Measurements from ENCODE around the gene ZBTB12.
"Not testable (repeated sequence)": the region's sequence is repeated elsewhere in the genome, so short reads cannot be mapped to it uniquely, and the experiment has no call there.

Gene ZBTB12

DNA sequence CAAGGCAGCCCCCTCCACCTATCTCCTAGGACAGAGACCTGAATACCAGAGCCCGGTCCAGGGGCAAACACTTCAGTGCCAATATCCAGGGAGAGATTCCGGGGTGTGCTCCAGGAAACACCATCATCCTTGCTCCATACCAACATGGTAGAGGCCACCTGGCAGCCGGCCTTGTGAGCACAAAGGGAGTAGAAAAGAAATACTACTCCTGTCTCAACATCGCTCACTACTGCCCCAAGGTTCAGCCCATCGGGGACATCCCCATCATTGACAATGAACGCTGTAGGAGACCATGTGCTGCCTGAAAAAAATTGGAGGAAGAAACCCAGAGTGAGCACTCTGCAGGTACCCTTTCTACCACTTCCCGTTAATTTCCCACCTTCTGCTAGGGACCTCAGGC is 40.7 kb downstream of the ZBTB12 start:
- TF ChIP-seq, protein P1, sequence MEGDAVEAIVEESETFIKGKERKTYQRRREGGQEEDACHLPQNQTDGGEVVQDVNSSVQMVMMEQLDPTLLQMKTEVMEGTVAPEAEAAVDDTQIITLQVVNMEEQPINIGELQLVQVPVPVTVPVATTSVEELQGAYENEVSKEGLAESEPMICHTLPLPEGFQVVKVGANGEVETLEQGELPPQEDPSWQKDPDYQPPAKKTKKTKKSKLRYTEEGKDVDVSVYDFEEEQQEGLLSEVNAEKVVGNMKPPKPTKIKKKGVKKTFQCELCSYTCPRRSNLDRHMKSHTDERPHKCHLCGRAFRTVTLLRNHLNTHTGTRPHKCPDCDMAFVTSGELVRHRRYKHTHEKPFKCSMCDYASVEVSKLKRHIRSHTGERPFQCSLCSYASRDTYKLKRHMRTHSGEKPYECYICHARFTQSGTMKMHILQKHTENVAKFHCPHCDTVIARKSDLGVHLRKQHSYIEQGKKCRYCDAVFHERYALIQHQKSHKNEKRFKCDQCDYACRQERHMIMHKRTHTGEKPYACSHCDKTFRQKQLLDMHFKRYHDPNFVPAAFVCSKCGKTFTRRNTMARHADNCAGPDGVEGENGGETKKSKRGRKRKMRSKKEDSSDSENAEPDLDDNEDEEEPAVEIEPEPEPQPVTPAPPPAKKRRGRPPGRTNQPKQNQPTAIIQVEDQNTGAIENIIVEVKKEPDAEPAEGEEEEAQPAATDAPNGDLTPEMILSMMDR (IDR thresholded peaks at IDR 0.05; ENCODE audit: low read depth, low read length) = no peak
- no peak for DNase-seq (ENCODE audit: low read depth in 2 of 2)
- H3K4me3 ChIP-seq (replicated peaks in 1 of 2; ENCODE audit: low read depth in 2 of 2, low read length in 2 of 2) = no peak overlapping the region

DNA sequence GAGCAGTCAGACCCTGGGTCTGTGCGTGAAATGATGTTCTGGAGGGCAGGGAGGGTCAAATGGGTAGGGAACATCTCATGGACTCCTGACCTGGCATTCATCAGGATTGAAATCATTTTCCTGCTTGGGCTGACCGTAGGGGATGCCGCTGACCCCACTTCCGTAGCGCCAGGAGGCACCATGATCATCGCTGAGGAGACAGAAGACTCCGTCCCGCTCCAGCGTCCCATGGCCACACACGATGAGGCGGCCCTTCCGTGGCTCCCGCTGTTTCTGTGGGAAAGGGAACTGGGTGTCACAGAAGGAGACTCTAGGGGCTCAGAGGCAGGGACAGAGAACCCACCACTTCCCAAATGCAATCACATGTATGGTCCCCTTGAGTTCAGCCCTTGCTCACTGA is 41.5 kb downstream of the ZBTB12 start:
- TF ChIP-seq, protein P1 (IDR thresholded peaks at IDR 0.05; ENCODE audit: low read depth, low read length) = no peak
- no peak for DNase-seq (ENCODE audit: low read depth in 2 of 2)
- H3K4me3 ChIP-seq (replicated peaks in 1 of 2; ENCODE audit: low read depth in 2 of 2, low read length in 2 of 2) = no peak overlapping the region

DNA sequence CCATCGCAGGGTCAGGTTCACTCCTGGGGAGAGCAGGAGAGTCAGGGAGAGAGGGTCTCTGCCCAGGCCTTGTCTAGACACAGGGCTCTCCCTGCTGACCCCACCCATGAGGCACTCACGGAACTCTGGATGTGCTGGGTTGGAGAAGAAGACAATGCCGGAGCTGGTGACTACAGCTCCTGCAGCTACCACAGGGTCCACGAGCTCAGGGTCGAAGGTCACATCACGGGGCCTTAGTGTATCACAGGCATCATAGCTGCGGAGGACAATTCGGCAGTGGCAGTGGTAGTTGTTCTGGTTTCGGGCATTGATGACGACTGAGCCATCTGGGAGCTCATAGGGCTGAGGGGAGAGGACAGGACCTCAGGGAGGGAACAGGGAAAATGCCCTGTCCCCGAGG is 42.0 kb downstream of the ZBTB12 start:
- TF ChIP-seq, protein P1 (IDR thresholded peaks at IDR 0.05; ENCODE audit: low read depth, low read length) = no peak
- no peak for DNase-seq (ENCODE audit: low read depth in 2 of 2)
- no peak overlapping the region for H3K4me3 ChIP-seq (replicated peaks in 1 of 2; ENCODE audit: low read depth in 2 of 2, low read length in 2 of 2)

DNA sequence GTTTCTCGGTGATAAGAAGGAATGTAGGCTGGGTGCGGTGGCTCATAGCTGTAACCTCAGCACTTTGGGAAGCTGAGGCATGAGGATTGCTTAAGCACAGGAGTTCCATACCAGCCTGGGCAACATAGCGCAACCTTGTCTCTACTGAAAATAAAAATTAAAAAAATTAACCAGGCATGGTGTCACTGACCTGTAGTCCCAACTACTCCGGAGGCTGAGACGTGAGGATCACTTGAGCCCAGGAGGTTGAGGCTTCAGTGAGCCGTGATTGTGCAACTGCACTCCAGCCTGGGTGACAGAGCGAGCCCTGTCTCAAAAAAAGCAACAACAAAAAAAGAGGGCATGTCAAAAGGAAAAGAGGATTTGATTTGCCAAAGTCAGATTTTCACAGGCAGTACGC is 43.2 kb downstream of the ZBTB12 start:
- TF ChIP-seq, protein P1 (IDR thresholded peaks at IDR 0.05; ENCODE audit: low read depth, low read length) = no peak
- H3K4me3 ChIP-seq (replicated peaks in 1 of 2; ENCODE audit: low read depth in 2 of 2, low read length in 2 of 2) = no peak overlapping the region
- DNase-seq (ENCODE audit: low read depth in 2 of 2) = no peak

DNA sequence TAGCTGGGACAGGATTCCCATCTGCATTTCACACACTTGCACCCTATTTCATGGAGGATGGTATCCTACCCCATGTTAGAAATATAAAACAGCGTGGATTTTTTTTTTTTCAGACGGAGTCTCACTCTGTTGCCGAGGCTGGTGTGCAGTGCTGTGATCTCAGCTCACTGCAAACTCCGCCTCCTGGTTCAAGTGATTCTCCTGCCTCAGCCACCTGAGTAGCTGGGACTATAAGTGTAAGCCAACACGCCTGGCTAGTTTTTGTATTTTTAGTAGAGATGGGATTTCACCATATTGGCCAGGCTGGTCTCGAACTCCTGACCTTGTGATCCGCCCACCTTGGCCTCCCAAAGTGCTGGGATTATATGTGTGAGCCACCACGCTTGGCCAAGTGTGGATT is 44.1 kb downstream of the ZBTB12 start:
- H3K4me3 ChIP-seq (replicated peaks in 1 of 2; ENCODE audit: low read depth in 2 of 2, low read length in 2 of 2); DNase-seq (ENCODE audit: low read depth in 2 of 2): not testable (repeated sequence)

DNA sequence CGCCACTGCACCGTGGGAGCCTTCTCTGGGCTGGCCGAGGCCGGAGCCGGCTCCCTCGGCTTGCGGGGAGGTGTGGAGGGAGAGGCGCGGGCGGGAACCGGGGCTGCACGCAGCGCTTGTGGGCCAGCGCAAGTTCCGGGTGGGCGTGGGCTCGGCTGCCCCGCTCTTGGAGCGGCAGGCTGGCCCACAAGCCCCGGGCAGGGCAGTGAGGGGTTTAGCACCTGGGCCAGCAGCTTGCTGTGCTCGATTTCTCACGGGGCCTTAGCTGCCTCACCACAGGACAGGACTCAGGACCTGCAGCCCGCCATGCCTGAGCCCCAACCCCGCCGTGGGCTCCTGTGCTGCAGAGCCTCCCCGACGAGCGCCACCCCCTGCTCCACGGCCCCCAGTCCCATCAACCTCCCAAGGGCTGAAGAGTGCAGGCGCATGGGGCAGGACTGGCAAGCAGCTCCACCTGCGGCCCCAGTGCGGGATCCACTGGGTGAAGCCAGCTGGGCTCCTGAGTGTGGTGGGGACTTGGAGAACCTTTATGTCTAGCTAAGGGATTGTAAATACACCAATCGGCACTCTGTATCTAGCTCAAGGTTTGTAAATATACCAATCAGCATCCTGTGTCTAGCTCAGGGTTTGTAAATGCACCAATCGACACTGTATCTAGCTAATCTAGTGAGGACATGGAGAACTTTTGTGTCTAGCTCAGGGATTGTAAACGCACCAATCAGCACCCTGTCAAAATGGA is 49.7 kb downstream of the ZBTB12 start:
- not testable (repeated sequence) for H3K4me3 ChIP-seq (replicated peaks in 1 of 2; ENCODE audit: low read depth in 2 of 2, low read length in 2 of 2); DNase-seq (ENCODE audit: low read depth in 2 of 2)

DNA sequence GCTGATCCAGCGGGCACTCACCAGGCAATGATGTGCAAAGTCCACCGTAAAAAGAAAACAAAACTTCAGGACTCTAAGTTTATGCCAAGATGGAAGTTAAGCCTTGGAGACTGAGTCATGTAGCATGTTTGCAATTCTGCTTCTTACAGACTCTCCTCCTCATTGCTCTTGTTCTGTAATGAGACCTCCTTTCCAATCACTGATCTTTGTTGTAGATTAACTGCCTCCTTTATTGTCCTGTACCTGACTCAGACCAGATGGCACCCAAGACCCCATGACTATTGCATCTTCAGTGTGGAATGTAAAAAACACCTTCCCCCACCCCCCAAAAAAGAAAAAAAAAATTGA is 50.4 kb downstream of the ZBTB12 start:
- no peak overlapping the region for H3K4me3 ChIP-seq (replicated peaks in 1 of 2; ENCODE audit: low read depth in 2 of 2, low read length in 2 of 2)
- TF ChIP-seq, protein P1 (IDR thresholded peaks at IDR 0.05; ENCODE audit: low read depth, low read length) = no peak
- peak in 1 of 2 donors; percentile 58 for DNase-seq (ENCODE audit: low read depth in 2 of 2)

DNA sequence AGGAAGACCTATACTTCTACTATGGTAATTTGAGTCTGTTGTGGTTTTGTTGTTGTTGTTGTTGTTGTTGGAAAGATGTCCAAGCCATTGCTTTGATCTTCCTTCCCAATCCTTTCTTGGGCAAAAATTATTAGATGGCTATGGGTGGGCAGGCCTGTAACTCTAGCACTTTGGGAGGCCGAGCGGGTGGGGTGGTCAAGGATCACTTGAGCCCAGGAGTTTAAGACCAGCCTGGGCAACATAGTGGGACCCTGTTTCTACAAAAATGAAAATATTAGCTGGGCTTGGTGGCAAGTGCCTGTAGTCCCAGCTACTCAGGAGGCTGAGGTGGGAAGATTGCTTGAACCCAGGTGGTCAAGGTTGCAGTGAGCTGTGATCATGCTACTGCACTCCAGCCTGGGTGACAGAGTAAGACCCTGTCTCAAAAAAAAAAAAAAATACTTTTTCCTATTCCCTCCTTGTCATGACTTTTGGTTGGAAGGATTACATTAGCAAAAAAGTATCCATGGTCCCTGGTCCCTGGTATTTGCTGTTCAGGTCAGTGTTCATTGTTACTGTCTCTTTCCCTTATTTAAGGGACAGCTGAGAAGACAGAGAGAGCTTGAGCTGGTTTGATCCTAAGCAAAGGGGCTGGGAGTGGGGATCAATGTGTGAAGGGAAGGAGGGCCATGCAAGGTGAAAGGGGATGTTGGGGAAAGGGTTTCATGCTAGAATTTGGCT is 51.0 kb downstream of the ZBTB12 start:
- TF ChIP-seq, protein P1 (IDR thresholded peaks at IDR 0.05; ENCODE audit: low read depth, low read length) = no peak
- DNase-seq (ENCODE audit: low read depth in 2 of 2) = no peak
- no peak overlapping the region for H3K4me3 ChIP-seq (replicated peaks in 1 of 2; ENCODE audit: low read depth in 2 of 2, low read length in 2 of 2)
